Stimulated activated CD4-positive, alpha-beta T cell treated with anti-CD3 and anti-CD28 coated beads, TNF-alpha, amount 100 ng/mL, for 4 hours (primary cell): Measurements from ENCODE around the gene UPP1.

ENCODE experiments used
- DNase-seq, 3 experiments: peaks; one replicate each; pipeline ENCODE4 v3.0.0-alpha.2; 2020; ENCODE audit warnings: low read depth in 3 of 3

Gene UPP1

DNA sequence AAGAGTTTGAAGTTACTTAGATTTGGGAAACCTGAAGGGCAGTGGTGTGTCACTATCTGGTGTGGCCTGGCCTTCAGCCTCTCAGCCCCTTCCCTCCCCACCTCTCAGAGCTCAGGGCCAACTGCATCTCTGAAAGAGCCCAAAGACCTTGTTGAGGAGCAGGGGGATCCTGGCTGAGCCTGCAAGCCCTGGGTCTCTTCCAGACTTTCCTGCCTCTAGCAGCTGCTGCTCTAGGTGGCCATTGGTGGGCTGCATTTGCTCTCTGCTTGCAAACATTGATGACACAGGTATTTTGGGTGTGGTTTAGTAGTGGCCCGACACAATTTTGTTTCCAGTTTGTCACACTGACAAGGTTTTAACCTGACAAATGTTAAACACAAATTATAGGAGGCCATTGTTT lies 3.1 kb upstream of the UPP1 start:
- no peak for DNase-seq

DNA sequence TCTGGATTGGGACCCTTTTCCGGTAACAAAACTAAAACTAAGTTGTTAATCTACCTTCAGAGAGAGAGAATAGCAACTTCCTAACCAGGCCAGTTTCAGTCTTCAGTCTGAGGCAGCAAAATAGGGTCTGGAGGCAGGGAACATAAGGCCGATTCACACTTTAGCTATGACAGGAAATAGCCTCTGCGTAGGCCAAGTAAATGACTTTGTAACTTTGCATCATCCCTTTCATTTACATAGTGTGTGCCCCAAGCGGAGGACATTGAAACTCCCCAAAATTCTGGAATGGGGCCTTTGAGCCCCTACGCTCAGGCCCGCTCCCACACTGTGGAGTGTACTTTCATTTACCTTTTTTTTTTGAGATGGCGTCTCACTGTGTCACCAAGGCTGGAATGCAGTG lies 1.7 kb upstream of the UPP1 start:
- no peak for DNase-seq

DNA sequence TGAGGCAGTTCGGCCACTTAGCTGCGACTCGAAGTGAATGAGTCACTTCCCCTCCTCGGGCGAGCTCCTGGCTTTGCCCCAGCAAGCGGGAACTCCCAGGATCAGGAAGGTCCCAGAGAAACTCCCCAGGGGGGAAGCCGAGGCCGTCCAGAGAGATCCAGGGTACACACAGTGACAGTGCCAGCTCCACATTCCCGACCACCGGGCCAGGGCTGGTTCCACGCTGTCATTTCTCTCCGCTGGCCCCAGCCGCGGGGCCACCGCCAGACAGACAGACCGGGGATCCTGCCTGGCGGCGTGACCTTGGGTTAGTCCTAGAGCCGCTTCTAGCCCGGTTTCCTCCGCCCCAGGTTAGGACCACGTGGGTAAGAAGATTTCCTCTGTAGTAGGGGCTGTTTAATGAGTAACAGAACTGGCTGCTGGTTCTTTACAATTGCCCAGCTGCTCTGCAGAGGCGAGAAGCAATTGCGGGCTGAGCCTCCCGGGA lies 463 bp upstream of the UPP1 start:
- no peak for DNase-seq

DNA sequence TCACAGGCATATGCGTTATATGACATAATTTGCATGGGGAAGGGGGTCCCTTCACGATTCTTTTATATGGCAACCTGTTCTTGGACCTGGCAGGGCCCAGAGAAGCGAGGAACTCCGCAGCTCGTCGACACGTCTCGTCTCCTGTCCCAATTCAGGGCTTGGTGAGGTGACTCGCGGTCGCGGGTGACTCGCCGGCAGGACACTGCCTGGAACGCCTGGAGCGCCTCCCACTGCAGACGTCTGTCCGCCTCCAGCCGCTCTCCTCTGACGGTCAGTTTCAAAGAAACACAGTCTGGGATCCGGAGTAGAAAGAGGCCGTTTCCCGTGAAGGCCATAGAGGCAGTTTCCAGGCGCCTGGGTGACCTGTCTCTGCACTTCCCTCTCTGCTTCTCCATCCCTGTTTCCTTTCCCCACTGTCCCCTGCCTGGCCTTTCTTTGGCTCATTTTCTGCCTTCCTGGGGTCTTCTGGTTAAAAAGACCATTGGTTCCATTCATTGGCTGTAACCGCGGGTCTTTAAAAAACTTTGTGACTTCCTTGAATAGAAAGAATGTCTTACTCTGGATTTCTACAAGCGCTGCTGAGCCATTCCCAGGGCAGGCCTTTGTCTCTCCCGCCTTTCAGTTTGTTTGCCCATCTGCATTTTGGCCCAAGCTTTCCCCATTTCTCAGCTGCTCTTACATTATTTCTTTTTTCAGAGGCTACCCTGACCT lies 1.2 kb downstream of the UPP1 start:
- no peak for DNase-seq

DNA sequence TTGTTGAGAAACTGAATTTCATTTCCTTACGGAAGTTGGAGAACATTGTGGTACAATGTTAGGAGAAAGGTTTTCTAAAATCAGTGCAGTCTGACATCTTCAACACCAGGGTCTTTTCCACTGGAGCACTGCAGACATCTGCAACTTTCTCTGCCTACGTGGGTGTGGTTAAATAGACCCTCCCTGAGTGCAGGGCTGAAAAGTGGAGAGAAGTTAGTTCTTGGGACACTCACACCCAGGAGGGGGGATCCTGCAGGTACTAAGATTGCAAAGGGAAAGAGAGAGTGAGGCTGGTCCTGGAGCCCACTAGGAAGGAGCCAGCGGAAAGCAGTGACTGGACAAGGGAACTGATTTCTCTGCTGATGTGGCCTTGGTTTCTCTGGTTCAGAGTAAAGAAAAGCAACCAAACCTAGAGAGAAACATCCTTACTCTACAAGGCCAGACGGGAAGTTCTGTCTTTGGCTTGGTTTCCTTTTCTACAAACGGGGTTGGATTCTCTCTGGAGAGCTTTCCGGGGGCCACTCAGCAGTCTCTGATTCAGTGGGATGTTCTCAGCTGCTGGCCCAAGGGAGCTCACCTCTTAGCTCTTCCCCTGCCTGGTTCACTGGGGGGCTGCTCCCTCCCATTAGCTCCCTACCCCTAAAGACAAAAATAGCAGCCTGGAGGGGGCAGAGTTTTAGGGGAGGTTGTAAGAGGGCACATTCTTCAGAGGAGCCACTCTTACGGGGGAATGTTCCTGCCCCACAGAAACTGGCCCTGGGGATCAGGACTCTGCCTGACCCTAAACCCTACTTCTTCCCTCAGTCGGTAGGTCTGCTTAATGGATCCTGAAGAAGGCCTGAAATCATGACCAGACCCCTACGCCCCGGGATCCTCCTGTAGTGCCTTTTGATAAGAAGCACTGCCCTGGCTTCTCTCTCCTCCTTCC lies 2.7 kb downstream of the UPP1 start:
- DNase-seq: no peak

DNA sequence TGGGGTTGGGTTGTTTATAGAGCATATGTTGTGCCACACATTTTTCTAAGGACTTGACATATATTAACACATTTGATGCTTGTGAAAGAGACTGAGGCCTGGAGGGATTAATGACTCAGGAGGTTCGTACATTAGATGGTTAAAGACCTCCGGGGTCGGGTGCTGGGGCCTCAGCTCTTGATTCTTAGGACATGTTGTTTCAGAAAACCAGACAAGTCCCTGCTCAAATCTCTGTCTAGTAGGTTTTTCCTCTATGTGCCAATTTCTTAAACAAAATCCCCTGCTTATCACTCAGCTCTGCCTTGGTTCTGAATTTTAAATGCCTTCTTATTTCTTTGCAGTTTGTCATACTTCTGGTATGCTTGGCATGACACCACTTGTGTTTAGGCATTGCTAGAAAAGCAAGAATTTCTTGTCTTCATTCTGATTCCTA lies 5.8 kb downstream of the UPP1 start:
- DNase-seq: no peak

DNA sequence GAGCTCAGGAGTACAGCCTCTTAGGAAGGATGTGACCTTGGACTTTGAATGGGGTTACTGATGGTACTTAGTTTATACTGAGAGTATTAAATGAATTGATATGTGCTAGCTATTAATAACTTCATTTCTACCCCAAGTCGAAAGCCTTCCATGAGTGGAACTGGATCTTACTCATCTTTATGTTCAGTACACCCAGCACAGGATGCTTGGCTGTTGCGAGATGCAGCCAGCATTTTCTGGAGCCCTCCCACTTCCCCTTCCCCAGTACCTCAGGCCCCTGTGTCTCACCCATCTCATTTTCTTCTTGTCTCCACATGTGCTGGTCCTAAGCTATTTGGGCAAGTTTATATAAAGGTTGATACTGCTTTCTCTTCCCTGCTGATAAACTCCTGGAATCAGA lies 7.2 kb downstream of the UPP1 start:
- no peak for DNase-seq

DNA sequence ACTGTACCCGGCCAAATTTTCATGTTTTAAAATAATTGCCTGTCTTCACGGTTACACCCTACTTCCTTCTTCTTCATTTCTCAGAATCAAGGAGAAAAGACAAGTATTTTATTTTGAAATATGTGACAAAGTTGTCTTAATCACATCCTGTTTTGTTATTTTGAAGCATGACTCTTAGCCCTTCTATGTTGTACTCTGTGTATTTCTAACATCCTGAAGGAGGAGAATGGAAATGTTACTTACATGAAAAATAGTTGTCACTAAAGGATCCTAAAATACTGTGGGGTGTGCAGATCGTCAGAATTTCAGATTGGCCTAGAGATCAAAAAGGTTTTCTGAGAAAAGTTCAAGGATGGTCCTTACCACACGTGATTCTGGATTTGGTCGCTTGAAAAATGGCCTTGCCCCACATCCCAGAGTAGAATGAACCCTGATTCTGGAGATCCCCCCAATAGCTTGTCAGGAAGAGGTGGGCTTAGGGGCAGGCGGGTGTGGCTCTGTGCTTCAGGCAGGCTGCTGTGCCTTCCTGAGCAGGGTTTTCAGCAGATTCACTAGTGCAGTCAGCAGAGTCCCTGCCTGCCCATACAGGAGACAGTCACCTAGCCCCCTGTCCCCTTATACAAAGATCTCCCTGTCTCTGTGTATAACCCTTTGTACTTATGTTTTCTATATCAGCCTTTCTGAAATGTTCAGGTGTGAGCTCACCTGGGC lies 8.6 kb downstream of the UPP1 start:
- no peak for DNase-seq

DNA sequence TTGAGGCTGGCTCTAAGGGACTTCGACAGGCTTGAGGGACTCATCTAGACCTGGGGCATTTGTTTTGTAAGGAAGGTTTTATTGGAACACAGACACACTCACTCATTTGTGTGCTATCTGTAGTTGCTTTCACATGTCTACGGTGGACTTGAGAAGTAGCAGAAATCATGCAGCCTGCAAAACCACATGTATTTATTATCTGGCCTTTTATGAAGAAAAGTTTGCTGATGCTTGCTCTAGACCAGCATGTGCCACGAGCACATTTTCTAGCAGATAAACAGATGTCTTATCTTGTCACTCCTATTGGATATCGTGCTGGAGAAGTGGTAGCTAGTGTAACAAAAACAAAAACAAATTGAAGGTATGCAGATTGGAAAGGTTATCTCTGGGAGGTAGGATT lies 9.8 kb downstream of the UPP1 start:
- DNase-seq: no peak

DNA sequence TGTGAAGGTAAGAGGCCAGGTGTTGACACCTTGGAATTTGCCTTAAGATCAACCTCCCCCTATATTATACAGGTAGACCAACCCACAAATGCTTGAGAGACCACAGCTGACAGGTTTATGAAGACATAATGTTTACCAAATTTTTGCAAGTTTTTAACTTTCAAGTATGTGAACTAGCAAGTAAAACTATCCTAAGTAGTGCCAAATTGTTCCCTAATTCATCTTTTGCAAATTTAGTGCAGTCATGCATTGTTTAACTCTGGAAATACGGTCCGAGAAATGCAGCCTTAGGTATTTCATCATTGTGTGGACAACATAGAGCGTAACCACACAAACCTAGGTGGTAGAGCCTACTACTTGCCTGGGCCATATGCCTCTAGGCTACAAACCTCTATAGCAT lies 10.7 kb downstream of the UPP1 start:
- DNase-seq: no peak

DNA sequence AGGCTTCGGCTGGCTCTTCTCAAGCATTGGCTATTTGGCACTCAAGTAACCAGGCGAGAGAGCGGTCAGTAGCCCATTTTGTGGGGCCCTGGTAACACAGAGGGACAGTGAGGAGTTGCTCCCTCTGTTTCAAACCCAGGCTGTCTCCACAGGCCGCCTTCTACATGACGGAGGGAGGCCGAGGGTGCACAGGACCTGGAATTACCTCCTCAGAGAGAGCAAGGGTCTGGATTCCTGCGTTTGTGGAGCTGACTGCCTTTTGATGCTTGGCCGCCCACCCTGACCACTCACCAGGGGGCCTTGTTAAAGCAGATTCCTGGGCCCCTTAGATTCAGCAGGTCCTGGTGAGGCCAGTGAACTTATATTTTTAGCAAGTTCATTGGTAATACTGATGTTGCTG lies 12.3 kb downstream of the UPP1 start:
- no peak for DNase-seq

DNA sequence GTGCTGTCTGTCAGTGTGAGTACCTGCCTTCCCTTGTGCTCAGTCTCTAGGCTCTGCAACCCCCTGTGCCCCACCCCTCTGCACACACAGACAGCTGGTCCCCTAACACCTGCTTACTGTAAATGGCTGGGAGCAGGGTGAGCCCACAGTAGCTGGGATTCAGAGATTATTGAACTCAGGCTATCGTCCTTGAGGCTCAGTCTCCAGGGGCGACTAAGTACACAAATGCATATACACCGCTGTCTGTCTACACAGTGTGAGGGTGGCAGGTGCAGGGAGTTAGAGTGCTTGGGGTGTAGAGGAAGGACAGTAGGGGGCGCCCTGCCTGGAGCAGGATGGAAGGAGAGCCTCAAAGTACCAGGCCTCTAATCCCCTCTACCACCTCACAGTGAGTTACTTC lies 12.9 kb downstream of the UPP1 start:
- DNase-seq: no peak

DNA sequence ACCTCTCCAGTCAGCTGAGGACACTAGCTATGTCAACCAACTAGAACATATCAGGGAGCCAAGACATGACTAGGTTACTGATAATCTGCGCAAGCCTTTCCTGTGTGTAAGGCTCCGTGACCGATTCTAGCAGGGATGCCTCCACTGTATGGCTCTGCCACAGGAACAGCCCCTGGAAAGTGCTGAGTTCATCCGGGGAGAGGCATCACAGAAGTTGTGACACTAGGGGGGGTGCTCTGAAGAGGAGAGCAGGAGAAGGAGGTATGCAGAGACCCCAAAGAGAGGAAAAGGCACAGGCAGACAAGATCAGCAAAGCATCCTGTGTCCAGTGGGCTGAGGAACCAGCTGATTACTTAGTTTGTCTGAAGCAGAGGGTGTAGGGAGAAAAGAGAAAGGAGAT lies 13.5 kb downstream of the UPP1 start:
- DNase-seq: no peak

DNA sequence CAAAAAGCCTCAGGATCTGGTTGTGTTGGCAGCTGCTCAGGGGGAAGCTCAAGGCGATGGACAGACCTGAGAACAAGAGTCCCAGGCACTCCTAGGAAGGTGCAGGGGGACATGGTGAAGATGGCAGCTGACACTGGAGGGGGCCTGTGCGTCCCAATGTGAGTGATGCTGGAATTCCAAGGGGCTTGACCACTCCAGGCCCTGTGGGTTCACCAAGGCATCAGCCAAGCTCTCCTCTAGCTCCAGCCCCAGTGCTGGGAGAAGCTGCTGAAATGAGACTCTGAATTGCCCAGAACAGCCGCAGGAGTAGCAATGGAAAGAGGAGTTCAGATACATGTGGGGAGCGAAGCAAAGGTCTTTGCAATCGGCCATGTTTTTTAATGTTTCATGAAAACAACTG lies 16.0 kb downstream of the UPP1 start:
- DNase-seq: no peak

DNA sequence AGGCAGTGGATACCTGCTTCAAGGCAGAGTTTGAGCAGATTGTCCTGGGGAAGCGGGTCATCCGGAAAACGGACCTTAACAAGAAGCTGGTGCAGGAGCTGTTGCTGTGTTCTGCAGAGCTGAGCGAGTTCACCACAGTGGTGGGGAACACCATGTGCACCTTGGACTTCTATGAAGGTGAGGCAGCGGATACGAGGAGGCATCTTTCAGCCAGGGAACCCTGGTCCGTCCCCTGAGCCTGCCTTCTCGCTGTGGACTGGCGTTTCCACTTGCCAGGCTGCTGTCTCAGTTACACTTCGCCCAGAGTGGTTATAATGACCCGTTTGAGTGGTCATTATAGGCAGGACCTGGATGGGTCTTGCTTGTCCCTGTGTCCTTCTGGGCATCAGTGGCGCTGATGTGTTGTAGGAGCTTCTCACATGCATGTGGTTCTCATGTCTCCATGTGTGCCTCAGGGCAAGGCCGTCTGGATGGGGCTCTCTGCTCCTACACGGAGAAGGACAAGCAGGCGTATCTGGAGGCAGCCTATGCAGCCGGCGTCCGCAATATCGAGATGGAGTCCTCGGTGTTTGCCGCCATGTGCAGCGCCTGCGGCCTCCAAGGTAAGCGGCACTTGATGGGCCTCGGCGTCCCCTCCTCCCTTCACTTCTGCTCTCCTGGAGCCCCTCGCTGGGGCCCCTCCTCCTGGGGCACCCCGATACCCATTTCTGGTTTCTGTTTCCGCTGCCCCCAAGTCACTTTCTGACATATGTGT lies 18.0 kb downstream of the UPP1 start:
- DNase-seq: no peak

DNA sequence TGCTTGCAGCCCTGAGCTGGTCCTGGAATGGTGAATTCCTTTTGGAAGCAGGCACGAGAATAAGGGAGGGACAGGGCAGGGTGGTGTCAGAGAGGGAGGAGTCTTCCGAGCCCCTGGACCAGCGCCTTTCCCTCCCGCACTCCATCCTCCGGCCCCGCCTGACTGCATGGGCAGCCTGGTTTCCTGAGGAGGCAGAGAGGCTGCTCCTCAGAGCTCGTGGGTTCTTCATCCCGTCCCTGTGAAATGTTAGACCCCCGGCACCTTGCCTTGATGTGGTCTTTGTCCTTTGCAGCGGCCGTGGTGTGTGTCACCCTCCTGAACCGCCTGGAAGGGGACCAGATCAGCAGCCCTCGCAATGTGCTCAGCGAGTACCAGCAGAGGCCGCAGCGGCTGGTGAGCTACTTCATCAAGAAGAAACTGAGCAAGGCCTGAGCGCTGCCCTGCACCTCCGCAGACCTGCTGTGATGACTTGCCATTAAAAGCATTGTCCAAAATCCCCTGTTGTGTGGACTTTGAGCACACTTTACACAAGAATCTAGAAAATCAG lies 18.9 kb downstream of the UPP1 start:
- DNase-seq: no peak

DNA sequence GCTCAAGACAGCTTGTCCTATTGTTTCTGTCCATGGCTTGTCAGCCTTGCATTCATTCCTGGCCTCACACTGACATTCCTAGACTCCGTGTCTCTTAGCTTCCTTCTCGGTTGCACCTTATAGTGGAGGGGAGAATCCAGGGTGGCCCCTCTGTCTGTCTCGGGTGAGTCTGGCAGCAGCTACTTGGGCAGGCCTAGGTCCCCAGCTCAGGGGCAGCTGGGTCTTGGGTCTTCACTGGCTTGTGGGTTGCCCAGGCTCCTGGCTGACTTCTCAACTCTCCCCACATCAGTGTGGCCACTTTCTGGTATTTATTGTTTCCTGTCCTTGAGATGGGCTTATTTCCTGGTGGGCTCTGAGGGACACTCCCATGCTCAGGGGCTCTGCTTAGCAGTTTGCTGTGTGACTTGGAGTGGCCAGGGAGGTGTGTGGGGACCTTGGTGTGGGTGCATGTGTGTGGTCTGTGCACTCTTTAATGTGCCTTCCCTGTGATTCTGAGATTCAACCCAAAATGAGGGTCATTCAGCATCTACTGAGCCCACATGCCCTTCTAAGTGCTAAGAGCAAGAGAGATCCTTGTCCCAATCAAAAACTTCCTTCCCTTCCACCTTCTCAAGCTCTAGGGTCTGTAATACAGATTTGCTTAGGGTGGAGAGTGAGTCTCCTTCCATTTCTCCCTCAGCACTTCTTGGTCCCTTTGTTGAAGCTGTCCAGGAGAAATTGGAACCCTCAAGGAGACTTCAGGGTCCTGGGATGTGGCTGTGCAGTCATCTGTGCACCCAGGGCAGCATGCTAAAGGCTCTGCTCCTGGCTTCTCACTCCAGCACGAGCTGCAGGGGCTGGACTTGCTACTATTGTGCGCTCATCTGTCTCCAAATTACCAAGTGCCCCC lies 20.1 kb downstream of the UPP1 start:
- no peak for DNase-seq

DNA sequence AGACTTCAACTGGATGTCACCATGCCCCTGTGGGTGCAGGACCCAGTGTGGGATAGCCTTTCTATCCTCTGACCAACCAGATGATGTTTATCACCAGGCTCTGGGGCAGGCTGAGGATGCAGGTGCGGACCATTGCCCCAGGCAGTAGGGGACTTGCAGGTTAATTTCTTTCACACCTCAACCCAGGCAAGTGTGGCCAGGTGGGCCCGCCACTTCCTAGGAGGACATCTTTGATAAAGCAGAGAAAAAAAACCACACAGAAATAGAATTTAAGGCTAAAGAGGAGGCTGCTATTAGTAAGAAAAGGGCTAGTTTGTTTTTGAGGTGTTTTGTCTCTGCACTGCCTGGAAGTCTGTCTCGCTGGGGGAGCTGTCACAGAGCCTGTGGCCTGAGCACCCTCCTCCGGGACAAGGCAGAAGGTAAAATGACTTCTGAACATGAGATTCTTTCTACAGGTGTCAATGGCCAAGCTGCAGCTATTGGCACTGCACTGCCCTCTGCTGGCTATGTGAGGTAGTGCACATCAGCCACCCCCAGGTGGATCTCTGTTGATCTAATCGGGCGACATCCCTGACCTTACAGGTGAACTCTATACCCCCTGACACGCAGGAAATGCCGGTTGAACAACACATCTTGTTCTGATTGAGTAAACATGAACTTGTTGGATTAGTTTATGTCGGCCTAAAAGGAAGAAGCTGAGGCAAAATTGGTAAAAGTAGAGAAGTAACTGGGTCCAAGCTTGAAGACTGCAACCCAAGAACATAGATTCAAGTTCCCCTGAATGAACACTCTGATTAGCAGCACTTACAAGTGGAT lies 21.0 kb downstream of the UPP1 start:
- peak; percentile 82 to 86 (median 85) for DNase-seq

DNA sequence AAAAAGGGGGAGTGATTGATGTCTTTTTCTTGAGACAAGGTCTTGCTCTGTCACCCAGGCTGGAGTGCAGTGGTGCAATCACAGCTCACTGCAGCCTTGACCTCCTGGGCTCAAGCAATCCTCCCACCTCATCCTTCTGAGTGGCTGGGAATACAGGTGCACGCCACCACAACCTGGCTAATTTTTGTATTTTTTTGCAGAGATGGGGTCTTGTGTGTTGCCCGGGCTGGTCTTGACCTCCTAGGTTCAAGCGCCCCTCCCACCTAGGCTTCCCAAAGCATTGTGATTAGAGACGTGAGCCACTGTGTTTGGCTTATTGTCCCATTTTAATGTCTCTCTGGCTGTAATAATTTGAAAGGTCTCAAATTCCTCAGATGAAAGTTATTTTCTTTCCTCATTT lies 21.8 kb downstream of the UPP1 start:
- DNase-seq: no peak
